Measurements from ENCODE around the gene PRSS3.
"Not testable (repeated sequence)": the region's sequence is repeated elsewhere in the genome, so short reads cannot be mapped to it uniquely, and the experiment has no call there.

PRSS3 gene

DNA sequence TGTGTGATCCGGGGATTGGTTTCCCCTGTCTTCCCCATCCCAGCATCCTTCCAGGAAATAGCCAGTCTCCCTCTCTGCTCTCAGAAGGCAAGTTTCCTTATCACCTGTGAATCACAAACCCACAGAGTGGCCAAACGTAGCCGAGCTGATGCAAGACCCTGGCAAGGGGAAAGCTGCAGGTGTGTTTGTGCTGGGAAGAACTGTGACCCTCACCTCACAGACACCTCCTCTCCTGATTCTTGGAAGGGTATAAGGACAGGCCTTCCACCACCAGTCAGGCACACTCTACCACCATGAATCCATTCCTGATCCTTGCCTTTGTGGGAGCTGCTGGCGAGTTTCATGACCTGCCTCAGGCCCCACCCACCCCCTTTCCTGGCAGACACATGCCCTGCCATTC lies at the start of gene PRSS3:
PRSS3 (plus strand) TSS at position 281 of the 400 bp plus-strand sequence; CDS start at position 294, 13 bp downstream.
- DNase-seq, result peak in 1 of 2 experiments; percentile 57

- DNase-seq, result no peak
These were observed 46.6 kb upstream of the PRSS3 start for GRCh38 chr9:33748633-33749304.

GRCh38 chr9:33749305-33749654 lies 46.1 kb upstream of the PRSS3 start:
- DNase-seq, result not testable (repeated sequence)

DNA sequence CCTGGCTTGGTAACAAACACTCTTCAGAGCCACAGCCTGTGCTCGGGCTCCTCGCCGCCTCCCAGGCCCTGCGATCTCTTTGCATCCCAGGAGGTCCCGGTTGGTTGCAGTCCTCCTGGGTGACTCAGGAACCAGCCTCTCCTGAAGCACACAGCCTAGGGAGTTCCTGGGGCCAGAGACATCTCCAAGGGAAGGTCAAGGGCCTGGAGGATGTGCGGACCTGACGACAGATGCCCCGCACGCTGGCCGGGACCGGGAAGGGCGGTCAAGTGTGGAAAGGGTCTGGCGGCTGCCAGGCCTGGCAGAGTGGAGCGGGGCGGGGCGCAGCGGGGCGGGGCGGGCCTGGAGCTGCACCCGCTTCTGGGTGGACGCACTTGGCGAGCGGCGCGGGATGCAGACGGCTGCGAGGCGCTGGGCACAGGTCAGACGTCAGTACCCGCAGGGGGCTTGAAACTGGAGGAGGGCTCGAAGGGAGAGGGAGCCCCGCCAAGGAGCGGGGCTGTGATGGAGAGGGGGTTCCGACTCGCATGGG lies 45.0 kb upstream of the PRSS3 start:
- DNase-seq, result no peak

GRCh38 chr9:33750839-33751339 lies 44.5 kb upstream of the PRSS3 start:
- DNase-seq, result no peak

DNA sequence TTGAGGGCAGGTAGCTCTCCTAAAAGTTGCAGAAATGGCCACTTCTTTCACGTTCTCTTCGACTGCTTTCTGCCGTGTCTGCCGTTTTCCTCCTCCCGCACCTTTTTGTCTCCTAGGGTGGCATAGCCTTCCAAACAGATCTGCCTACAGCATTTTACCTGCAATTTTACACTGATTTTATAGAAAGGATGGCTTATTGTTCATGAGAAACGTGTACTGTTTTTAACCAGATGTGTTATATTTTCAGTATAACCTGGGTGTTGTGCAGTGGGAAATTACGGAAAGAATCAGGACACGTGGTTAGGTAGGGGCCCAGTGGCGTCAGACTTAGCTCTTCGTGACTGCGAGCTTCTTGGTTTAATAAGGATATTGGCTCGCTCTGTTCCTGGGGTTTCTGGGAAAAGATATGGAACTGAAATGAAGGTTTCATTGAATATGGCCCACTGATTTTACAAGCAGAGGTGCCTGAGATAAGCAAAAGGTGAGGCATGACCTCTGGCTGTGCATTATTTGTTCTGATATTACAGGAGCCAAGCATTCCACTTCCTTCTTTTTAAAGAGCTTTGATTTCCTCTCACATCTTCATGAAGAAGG lies 43.7 kb upstream of the PRSS3 start:
- DNase-seq, result no peak

- no peak for DNase-seq
These were observed 43.2 kb upstream of the PRSS3 start for GRCh38 chr9:33752130-33752637.

- not testable (repeated sequence) for DNase-seq
These were observed 42.6 kb upstream of the PRSS3 start for GRCh38 chr9:33752789-33753188.

DNA sequence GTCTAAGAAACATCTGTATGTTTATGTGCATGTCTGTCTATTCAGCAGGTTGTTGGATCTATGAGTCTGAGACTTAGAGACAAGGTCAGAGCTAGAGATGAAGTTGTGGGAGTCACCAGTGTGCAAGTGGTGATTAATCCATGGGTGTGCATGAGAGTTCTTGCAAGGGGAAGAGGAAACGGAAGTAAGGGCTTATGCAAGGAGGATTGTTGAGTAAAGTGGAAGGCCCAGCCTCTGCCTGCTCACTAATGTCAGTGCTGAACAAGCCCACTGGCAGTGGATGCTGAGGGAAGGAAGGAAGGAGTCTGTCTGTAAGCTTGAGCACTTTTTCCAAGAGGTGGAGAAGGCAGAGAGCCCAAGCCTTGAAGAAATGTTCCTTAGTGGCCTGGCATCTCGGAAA lies 35.7 kb upstream of the PRSS3 start:
- DNase-seq, result not testable (repeated sequence)

DNA sequence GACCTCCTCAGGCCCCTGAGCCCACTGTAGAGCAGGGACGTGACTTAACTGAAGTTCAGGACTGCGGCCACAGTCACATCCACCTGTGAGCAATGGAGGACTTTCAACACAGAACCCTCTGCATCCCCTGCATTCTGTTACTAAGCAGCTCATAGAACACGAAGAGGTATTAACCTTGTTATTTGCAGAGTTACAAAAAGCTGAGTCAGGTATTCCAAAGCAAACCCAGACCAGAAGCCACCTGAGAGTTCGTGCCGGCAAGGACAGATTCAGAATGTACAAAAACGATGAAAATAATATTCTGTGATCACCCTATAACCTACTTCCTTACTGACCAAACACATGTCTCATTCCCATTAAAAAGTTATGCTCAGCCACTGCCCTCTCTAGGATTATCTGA lies 33.0 kb upstream of the PRSS3 start:
- no peak for DNase-seq

DNA sequence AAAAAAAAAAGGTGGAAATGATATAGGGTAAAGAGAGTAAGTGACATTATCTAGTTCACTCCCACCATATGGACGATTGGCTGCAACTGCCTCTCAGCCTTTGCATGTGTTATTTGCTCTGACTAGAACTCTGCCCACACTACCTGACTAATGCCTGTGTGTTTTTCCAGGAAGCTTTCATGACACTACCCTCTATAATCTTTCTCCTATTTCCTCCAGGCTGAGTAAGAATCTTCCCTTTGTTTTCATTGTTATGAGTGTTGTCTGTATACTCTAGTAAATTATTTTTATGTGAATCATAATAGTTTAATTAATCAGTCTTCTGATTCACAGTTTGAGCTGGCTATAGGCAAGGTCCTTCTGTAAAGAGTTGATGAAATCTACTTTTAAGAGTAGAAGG lies 31.7 kb upstream of the PRSS3 start:
- DNase-seq, result not testable (repeated sequence)

GRCh38 chr9:33765411-33765810 lies 29.9 kb upstream of the PRSS3 start:
- no peak for DNase-seq

GRCh38 chr9:33770156-33770880 lies 25.0 kb upstream of the PRSS3 start:
- DNase-seq, result not testable (repeated sequence)

GRCh38 chr9:33773135-33773534 lies 22.2 kb upstream of the PRSS3 start:
- DNase-seq, result not testable (repeated sequence)

GRCh38 chr9:33774074-33774659 lies 21.2 kb upstream of the PRSS3 start:
- DNase-seq, result not testable (repeated sequence)

DNA sequence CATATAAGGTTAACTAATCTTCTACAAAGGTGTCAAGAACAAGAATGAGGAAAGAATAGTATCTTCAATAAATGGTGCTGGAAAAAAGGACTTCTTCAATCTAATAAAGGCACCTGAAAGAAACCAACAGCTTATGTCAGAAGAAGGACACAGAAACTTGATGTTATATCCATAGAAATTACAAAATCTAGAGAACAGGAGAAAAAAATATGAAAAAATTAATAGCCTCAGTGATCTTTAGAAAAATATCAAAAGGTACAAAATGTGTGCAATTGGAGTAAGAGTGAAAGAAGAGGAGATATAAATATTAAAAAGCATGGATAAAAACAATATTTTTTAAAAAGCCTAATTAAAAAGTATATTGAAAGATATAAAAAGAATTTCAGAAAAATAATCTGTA lies 18.8 kb upstream of the PRSS3 start:
- DNase-seq, result no peak

DNA sequence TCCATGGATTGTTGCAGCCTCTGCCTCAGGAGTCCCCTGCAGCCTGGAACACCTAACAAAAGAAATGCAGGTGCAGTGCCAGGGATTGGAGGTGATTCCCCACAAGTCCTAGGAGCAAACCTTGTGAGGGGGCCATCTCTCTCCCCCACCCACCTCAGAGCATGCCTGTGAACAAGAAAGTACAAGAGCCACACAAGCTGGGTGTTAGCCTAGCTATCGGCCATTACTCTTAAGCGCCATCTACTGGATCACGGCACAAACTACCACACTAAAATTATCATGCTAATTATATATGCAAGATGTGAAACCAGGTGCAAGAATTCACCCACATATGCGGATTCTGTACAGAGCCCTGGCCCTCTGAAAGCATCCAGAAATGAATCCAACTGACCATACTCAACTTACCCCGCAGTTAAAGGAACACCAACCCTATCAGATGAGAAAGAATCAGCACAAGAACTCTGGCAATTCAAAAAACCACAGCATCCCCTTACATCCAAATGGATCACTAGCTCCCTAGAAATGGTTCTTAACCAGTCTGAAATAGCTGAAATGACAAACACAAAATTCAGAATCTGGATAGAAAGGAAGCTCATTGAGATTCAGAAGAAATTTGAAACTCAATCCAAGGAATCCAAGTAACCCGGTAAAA lies 16.5 kb upstream of the PRSS3 start:
- peak; percentile 47 to 61 for DNase-seq

DNA sequence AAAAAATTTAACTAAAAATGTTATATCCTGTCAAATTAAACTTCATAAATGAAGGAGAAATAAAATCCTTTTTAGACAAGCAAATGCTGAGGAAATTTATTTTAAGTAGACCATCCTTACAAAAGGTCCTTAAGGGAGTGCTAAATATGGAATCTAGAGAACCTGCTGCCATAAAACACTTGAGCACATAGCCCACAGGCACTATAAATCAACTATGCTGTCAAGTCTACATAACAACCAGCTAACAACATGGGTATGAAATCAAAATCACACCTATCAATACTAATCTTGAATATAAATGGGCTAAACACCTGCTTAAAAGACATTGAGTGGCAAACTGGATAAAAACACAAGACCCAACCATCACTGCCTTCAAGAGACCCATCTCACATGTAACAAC lies 15.1 kb upstream of the PRSS3 start:
- no peak for DNase-seq

- DNase-seq, result no peak
These were observed 13.6 kb upstream of the PRSS3 start for GRCh38 chr9:33781736-33782135.

DNA sequence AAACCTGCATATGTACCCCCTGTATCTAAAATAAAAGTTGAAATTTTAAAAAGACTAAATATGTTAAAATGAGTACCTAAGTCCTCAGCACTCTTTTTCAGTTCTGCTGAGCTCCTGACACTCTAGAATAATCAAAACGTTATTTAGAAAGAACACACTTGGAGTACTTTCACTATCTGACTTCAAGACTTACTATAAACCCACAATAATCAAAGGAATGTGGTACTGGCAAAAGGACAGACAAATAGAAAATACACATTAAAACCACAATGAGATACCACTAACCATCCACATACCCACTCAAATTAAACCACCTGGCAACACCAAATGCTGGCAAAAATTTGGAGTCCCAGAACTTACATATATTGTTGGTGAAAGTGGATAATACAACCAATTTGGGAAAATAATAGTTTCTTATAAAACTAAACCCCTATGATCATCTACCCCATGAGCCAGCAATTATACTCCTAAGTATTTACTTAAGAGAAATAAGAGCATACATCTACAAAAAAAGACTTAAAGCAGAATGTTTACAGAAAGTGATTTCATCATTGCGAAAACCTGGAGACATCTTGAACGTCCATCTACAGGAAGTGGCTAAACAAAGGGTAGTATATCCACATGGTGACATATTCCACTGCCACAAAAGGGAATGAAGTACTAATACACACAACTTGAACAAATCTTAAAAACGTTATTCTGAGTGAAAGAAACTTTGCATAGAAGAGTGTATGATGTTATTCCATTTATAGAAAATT lies 12.8 kb upstream of the PRSS3 start:
- no peak for DNase-seq

DNA sequence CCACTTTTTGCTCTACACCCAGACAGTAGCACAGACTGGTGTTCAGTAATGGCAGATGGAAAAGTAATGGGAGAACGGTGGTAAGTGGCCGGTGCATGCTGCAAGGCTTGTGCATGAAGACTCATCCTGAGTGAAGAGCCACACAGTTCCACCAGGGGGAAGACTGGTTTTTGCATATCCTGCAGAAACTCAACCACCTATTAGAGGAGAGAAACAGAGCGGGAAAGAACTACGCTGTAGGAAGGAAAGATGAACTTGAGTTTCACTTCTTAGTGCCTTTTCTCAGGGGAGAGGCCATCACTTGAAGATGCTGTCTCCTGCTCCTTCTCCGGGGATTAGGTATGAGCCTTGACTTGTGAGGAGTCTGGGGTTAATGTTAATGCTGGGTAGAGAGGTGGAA lies 9.4 kb upstream of the PRSS3 start:
- peak; percentile 15 to 51 for DNase-seq

- no peak for DNase-seq
These were observed 8.7 kb upstream of the PRSS3 start for GRCh38 chr9:33786681-33787080.
